HG03439 (cell line): ENCODE results near the gene ZPBP2.

Experiments
- ATAC-seq: cut with Tn5 transposase; IDR thresholded peaks from one replicate; pipeline ENCODE4 v1.9.1; 2021; ENCODE audit warnings: mild to moderate bottlenecking, moderate library complexity; ENCODE audit not compliant: unreplicated experiment

The ZPBP2 gene

GRCh38 chr17:39904990-39905288 lies 36.9 kb downstream of the ZPBP2 start:
- ATAC-seq = no peak

- no peak for ATAC-seq
These were observed 40.9 kb downstream of the ZPBP2 start for GRCh38 chr17:39908789-39909352.

GRCh38 chr17:39913989-39914388 lies 46.0 kb downstream of the ZPBP2 start:
- no peak for ATAC-seq

- ATAC-seq = no peak
These were observed 47.6 kb downstream of the ZPBP2 start for GRCh38 chr17:39915559-39915958.

GRCh38 chr17:39916918-39917317 lies 48.9 kb downstream of the ZPBP2 start:
- no peak for ATAC-seq

GRCh38 chr17:39919087-39919683 lies 51.2 kb downstream of the ZPBP2 start:
- ATAC-seq = no peak

GRCh38 chr17:39920218-39921210 lies 52.5 kb downstream of the ZPBP2 start:
- ATAC-seq = no peak

- no peak for ATAC-seq
These were observed 53.3 kb downstream of the ZPBP2 start for GRCh38 chr17:39921323-39921722.

GRCh38 chr17:39922006-39922405 lies 54.0 kb downstream of the ZPBP2 start:
- ATAC-seq = no peak

GRCh38 chr17:39923230-39923629 lies 55.2 kb downstream of the ZPBP2 start:
- ATAC-seq = no peak

- no peak for ATAC-seq
These were observed 56.1 kb downstream of the ZPBP2 start for GRCh38 chr17:39923836-39924690.

- ATAC-seq = no peak
These were observed 56.7 kb downstream of the ZPBP2 start for GRCh38 chr17:39924691-39925055.

- no peak for ATAC-seq
These were observed 57.5 kb downstream of the ZPBP2 start for GRCh38 chr17:39925282-39926134.

GRCh38 chr17:39926135-39926587 lies 58.2 kb downstream of the ZPBP2 start:
- ATAC-seq = no peak

- ATAC-seq = peak; percentile 20
These were observed 58.6 kb downstream of the ZPBP2 start for GRCh38 chr17:39926588-39927100.
